ENCODE data around the gene TBC1D22A. TPM values are rescaled to one million over a fixed set of nuclear protein-coding genes. Genes with fewer than 3 reads are reported as not detected.

TBC1D22A gene
- total RNA-seq, 4 donors from 2014 or later = 16.2 to 22.2 (median 17.8) TPM

DNA sequence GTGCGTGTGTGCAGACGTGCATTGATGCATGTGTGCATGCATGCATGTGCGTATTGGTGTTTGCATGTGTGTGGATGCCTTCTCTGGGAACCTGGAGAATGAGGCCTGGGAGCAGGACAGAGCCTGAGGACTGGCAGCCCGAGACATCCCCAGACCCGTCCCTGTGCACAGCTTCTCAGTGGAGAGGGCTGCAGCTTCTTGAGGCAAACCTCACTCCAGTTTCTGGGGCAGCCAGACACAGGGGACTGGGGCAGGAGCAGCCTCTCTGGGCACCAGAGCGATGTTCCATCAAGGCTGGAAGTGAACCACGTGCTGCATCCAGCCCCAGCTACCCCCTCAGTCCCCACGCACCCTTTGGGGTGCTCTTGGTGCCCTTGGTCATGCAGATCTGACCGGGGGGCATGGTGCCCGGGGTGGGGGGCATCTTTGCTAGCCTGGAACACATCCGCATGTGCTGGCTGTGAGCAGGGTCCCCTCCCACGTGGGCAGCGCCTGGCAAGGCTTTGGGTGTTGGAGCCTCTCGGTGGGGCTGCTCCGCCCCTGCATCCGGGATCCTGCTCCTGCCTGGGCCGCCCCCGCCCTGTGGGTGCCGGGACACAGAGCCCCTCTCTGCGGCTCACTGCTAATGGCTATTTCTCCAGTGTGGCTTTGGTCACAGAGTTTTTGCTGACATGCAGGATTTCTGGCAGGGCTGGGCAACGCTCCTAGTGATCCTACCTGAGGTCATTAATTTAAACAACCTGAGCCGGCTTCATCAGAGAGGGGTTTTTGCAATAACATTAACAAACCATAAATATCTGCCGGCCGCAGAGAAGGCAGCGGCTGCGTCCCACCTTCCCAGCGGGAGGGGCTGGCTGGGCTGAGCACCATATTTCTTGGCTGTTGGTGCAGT lies 434.7 kb downstream of the TBC1D22A start:
- TF ChIP-seq, protein P1, sequence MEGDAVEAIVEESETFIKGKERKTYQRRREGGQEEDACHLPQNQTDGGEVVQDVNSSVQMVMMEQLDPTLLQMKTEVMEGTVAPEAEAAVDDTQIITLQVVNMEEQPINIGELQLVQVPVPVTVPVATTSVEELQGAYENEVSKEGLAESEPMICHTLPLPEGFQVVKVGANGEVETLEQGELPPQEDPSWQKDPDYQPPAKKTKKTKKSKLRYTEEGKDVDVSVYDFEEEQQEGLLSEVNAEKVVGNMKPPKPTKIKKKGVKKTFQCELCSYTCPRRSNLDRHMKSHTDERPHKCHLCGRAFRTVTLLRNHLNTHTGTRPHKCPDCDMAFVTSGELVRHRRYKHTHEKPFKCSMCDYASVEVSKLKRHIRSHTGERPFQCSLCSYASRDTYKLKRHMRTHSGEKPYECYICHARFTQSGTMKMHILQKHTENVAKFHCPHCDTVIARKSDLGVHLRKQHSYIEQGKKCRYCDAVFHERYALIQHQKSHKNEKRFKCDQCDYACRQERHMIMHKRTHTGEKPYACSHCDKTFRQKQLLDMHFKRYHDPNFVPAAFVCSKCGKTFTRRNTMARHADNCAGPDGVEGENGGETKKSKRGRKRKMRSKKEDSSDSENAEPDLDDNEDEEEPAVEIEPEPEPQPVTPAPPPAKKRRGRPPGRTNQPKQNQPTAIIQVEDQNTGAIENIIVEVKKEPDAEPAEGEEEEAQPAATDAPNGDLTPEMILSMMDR (IDR thresholded peaks at IDR 0.05) = no peak
- TF ChIP-seq EP300 (IDR thresholded peaks at IDR 0.05) = no peak
- no peak for TF ChIP-seq POLR2A (IDR thresholded peaks at IDR 0.05)
- TF ChIP-seq POLR2AphosphoS5 (IDR thresholded peaks at IDR 0.05) = no peak
- Histone ChIP-seq H3K36me3 (no peaks in the 10 kb centered on the region), H3K4me3 (no peak overlapping the region), H3K27ac (no peak overlapping the region), H3K4me1 (no peaks in the 10 kb centered on the region), H3K9me3 (no peaks in the 10 kb centered on the region), H3K27me3 (peaks cover 71% of the 10 kb centered on the region)
- WGBS, 2 donors (ENCODE audit: low coverage in 1 of 2) = 88 to 92% methylated on average over 3 to 5 of the region's 27 CpGs
- ATAC-seq = no peak

DNA sequence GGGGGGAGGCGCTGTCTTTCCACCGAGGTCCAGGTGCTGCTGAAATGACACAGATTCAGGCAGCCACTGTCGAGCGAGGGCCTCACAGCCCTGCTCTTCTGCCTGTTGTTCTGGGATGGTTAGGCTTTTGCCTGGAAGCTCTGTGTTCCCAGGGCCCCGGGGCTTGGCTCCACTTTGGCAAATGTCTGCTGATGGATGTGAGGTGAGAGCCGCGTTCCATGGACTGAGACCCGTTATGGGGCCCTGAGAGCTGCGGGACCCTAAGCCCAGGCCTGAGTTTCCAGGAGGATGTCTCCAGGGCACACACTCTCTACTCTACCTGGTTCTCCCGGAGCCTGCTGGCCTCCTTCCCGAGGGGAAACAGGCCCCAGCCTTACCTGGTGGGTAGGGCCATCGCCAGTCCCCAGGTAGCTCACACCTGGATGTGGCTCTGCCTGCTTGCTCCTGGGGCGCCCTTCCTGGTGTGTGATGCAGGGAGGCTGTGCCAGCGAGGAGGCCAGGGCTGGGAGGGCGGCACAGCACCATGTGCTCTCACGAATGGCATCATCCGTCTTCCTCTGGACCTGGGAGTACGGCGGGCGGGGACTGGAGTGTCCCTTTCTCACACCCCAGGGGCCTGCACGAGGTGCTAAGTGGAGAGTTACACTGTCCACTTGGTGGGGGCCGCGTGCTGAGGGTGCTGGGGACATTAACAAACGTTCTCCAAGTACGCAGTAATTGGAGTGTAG lies 435.5 kb downstream of the TBC1D22A start:
- Histone ChIP-seq H3K27ac (no peak overlapping the region), H3K4me3 (no peak overlapping the region), H3K4me1 (no peaks in the 10 kb centered on the region), H3K9me3 (no peaks in the 10 kb centered on the region), H3K36me3 (no peaks in the 10 kb centered on the region), H3K27me3 (peaks cover 72% of the 10 kb centered on the region)
- no peak for ATAC-seq
- TF ChIP-seq POLR2A (IDR thresholded peaks at IDR 0.05) (no peak), EP300 (IDR thresholded peaks at IDR 0.05) (no peak), POLR2AphosphoS5 (IDR thresholded peaks at IDR 0.05) (no peak)
- TF ChIP-seq, protein P1 (IDR thresholded peaks at IDR 0.05) = no peak
- 100% methylated on average over 2 of the region's 25 CpGs; no CpG with 5 or more reads in 1 of the 2 donors for WGBS, 2 donors (ENCODE audit: low coverage in 1 of 2)

DNA sequence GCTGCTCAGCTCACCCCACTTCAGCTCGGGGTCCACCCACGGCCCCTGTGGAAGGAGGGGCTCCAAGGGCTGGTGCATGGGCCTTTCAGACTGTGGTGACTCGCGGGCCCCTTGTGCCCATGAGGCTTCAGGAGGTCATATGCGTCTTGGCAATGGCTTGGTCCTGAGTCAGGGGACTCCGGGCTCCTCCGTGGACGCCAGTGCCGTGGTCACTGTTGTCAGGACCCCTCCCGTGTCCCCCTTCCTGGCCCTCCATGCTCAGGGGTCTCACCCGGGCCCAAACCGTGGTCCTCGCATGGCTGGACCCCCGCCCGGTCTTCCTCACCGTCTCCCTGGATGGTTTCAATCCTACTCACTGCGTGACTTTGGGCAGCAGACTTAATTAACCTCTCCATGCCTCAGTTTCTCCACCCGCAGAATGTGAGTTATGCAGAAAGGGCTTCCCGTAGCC lies 436.4 kb downstream of the TBC1D22A start:
- 100% methylated on average over 4 of the region's 19 CpGs; no CpG with 5 or more reads in 1 of the 2 donors for WGBS, 2 donors (ENCODE audit: low coverage in 1 of 2)
- TF ChIP-seq EP300 (IDR thresholded peaks at IDR 0.05) = no peak
- TF ChIP-seq POLR2AphosphoS5 (IDR thresholded peaks at IDR 0.05) = no peak
- no peak for TF ChIP-seq POLR2A (IDR thresholded peaks at IDR 0.05)
- TF ChIP-seq, protein P1 (IDR thresholded peaks at IDR 0.05) = no peak
- no peak for ATAC-seq
- no peaks in the 10 kb centered on the region for H3K9me3 ChIP-seq
- H3K4me3 ChIP-seq = no peak overlapping the region
- H3K27me3 ChIP-seq = peaks cover 74% of the 10 kb centered on the region
- no peaks in the 10 kb centered on the region for H3K4me1 ChIP-seq
- no peak overlapping the region for H3K27ac ChIP-seq
- H3K36me3 ChIP-seq = no peaks in the 10 kb centered on the region

DNA sequence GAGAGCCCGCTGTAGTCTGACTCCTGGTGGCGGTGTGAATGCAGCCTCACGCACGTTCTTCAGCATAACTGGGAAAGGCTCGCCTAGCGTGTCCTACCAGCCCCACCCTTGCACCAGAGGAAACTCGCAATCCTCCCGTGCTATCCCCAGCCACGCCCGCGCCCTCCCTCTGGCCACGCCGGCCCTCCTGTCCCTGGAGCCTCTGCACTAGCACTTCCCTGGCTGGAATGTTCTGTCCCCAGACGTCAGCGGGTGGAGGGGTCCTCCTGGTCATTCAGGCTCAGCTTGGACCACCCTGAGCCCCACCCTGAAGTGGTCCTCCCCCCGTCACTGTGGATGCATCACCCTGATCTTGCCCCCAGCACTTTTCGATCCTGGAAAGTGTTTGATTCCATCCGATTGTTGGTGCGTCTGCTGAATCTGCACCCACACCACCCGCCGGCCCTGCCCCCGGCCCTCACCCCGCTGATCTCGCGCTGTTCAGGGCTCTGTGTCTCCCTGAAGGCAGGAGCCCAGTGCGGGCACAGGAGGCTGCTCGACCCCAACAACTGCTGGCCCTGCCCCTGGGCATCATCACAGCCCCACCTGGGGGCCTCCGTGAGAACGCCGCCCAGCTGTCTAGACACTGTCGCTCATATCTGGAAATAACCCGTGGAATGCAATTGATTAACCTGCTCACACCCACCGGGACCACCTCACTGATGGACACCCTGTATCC lies 437.0 kb downstream of the TBC1D22A start:
- H3K4me1 ChIP-seq = no peaks in the 10 kb centered on the region
- ATAC-seq = no peak
- no peaks in the 10 kb centered on the region for H3K36me3 ChIP-seq
- H3K4me3 ChIP-seq = no peak overlapping the region
- peaks cover 80% of the 10 kb centered on the region for H3K27me3 ChIP-seq
- no peak for TF ChIP-seq EP300 (IDR thresholded peaks at IDR 0.05)
- no peak for TF ChIP-seq POLR2A (IDR thresholded peaks at IDR 0.05)
- TF ChIP-seq POLR2AphosphoS5 (IDR thresholded peaks at IDR 0.05) = no peak
- TF ChIP-seq, protein P1 (IDR thresholded peaks at IDR 0.05) = no peak
- no peak overlapping the region for H3K27ac ChIP-seq
- no peaks in the 10 kb centered on the region for H3K9me3 ChIP-seq
- 87 to 100% methylated on average over 3 to 8 of the region's 33 CpGs for WGBS, 2 donors (ENCODE audit: low coverage in 1 of 2)

All from gastroesophageal sphincter (tissue), 4 donors.